ENCODE measurements around the gene HLA-F.

DNA sequence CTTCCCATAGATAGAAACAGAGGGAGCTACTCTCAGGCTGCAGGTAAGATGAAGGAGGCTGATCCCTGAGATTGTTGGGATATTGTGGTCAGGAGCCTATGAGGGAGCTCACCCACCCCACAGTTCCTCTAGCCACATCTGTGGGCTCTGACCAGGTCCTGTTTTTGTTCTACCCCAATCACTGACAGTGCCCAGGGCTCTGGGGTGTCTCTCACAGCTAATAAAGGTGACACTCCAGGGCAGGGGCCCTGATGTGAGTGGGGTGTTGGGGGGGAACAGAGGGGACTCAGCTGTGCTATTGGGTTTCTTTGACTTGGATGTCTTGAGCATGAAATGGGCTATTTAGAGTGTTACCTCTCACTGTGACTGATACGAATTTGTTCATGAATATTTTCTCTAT lies 2.8 kb downstream of the HLA-F start:
- TF ChIP-seq, protein P1, sequence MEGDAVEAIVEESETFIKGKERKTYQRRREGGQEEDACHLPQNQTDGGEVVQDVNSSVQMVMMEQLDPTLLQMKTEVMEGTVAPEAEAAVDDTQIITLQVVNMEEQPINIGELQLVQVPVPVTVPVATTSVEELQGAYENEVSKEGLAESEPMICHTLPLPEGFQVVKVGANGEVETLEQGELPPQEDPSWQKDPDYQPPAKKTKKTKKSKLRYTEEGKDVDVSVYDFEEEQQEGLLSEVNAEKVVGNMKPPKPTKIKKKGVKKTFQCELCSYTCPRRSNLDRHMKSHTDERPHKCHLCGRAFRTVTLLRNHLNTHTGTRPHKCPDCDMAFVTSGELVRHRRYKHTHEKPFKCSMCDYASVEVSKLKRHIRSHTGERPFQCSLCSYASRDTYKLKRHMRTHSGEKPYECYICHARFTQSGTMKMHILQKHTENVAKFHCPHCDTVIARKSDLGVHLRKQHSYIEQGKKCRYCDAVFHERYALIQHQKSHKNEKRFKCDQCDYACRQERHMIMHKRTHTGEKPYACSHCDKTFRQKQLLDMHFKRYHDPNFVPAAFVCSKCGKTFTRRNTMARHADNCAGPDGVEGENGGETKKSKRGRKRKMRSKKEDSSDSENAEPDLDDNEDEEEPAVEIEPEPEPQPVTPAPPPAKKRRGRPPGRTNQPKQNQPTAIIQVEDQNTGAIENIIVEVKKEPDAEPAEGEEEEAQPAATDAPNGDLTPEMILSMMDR (conservative IDR thresholded peaks at IDR 0.05): no peak
- TF ChIP-seq ZFX (IDR thresholded peaks at IDR 0.05): no peak
